ENCODE measurements around the gene PRRG3. TPM values are rescaled to one million over a fixed set of nuclear protein-coding genes. Genes with fewer than 3 reads are reported as not detected.
A peak's percentile ranks its signal among the peaks of the same experiment; 100 is the strongest.

Gene PRRG3
- polyA plus RNA-seq, 1 donor (not counting 4 experiments of a cell fraction or from before 2014, with no cell fraction given), result not detected

DNA sequence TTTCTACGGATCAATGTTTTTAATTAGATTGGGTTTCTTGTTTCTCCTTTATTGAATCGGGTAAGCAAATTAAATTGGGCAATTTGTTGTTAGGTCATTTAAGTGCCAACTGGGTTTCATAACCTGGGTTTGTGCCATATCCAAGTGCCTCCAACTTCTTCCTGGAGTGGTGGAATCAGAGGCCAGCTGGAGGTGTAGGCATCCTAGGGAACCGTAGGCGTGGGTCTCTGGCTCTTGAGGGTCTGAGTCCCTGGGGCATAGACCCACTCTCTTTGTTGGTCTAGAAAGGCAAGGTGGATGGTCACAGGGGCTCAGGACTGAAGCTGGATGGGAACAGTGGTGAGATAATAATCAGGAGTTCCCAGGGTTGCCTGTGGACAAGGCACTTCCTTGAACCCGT, 57.6 kb downstream of the PRRG3 start:
- peaks cover 4% of the 10 kb centered on the region for H3K4me1 ChIP-seq (ENCODE audit: control insufficient read depth, extremely low read depth, insufficient read depth, low read length)
- H3K9me3 ChIP-seq (ENCODE audit: control insufficient read depth, low read depth, low read length), result peaks cover 2% of the 10 kb centered on the region
- H3K27me3 ChIP-seq (ENCODE audit: control insufficient read depth, extremely low read depth, insufficient read depth, low read length), result no peaks in the 10 kb centered on the region
- no peaks in the 10 kb centered on the region for H4K20me1 ChIP-seq (ENCODE audit: control insufficient read depth, extremely low read depth, insufficient read depth, low read length)
- TF ChIP-seq EZH2 (IDR thresholded peaks at IDR 0.05; ENCODE audit: low read length), result no peak
- TF ChIP-seq, protein P1, sequence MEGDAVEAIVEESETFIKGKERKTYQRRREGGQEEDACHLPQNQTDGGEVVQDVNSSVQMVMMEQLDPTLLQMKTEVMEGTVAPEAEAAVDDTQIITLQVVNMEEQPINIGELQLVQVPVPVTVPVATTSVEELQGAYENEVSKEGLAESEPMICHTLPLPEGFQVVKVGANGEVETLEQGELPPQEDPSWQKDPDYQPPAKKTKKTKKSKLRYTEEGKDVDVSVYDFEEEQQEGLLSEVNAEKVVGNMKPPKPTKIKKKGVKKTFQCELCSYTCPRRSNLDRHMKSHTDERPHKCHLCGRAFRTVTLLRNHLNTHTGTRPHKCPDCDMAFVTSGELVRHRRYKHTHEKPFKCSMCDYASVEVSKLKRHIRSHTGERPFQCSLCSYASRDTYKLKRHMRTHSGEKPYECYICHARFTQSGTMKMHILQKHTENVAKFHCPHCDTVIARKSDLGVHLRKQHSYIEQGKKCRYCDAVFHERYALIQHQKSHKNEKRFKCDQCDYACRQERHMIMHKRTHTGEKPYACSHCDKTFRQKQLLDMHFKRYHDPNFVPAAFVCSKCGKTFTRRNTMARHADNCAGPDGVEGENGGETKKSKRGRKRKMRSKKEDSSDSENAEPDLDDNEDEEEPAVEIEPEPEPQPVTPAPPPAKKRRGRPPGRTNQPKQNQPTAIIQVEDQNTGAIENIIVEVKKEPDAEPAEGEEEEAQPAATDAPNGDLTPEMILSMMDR (optimal IDR thresholded peaks at IDR 0.05 in 1 of 3, IDR thresholded peaks at IDR 0.05 in 1 of 3, conservative IDR thresholded peaks at IDR 0.05 in 1 of 3; ENCODE audit: extremely low read depth in 1 of 3, insufficient read depth in 2 of 3, low read length in 3 of 3), result no peak
- DNase-seq (ENCODE audit: low read depth, low spot score) (no peak), FAIRE-seq (no peak)
- no peaks in the 10 kb centered on the region for H3K36me3 ChIP-seq (ENCODE audit: control insufficient read depth in 2 of 2, extremely low read depth in 1 of 2, insufficient read depth in 2 of 2, low read length in 2 of 2)
- no peak overlapping the region for H3K4me2 ChIP-seq (ENCODE audit: control insufficient read depth, extremely low read depth, insufficient read depth, low read depth, low read length)
- no peak overlapping the region for H2AFZ ChIP-seq (ENCODE audit: control insufficient read depth, low read length)
- dilution Hi-C loops (cut with MboI; ENCODE audit: extremely low pct_ligation_motif_present, low sequenced_read_pairs), result no loop called here
- H3K9ac ChIP-seq (ENCODE audit: control insufficient read depth, extremely low read depth, insufficient read depth, low read length), result no peak overlapping the region
- no peaks in the 10 kb centered on the region for H3K9me1 ChIP-seq (ENCODE audit: control insufficient read depth, extremely low read depth, insufficient read depth, low read length)
- no peaks in the 10 kb centered on the region for H3K79me2 ChIP-seq (ENCODE audit: control insufficient read depth, insufficient read depth, low read length)
- no peak overlapping the region for H3K27ac ChIP-seq (ENCODE audit: control insufficient read depth, insufficient read depth, low read length)
- H3K4me3 ChIP-seq (ENCODE audit: control insufficient read depth in 2 of 3, extremely low read depth in 1 of 3, insufficient read depth in 2 of 3, low read depth in 1 of 3, low read length in 3 of 3), result no peak overlapping the region

DNA sequence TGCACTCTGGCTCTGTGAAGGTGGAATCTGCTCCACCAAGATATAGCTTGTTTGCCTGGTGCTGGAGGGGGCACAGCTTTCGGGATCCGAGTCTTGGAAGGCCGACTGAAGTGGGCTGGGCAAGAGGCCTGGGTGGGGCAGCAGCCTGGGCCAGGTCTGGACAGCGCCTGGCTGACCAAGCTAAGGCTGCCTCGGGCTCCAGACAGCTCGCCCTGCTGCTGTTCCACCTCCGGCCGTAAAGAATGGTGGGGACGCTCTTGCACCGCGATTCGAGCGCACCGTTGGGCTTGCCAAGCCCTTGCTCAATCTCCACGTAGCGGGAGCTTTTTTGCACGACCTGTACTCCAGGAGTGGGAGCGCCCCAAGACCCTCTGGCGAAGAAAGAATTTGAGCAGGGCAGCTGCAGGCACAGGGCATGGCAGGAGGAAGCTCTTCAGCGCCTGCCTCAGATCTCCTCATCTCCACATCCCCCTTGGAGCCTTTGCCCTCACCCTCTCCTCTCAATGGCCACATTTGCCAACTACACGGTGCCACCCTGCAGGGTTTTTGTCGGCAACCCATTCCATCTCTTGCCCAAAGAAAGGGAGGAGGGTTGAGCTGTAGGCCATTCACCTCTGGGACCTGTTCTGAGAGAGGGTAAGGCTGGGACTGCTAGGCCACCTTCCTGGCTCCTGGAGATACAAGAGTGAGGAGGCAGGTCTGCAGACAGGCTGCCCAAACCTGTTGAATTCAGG, 58.2 kb downstream of the PRRG3 start:
- H3K4me3 ChIP-seq (ENCODE audit: control insufficient read depth in 2 of 3, extremely low read depth in 1 of 3, insufficient read depth in 2 of 3, low read depth in 1 of 3, low read length in 3 of 3), result no peak overlapping the region
- DNase-seq (ENCODE audit: low read depth, low spot score) (no peak), FAIRE-seq (no peak)
- no peaks in the 10 kb centered on the region for H3K27me3 ChIP-seq (ENCODE audit: control insufficient read depth, extremely low read depth, insufficient read depth, low read length)
- peaks cover 4% of the 10 kb centered on the region for H3K4me1 ChIP-seq (ENCODE audit: control insufficient read depth, extremely low read depth, insufficient read depth, low read length)
- H2AFZ ChIP-seq (ENCODE audit: control insufficient read depth, low read length), result no peak overlapping the region
- no peak overlapping the region for H3K9ac ChIP-seq (ENCODE audit: control insufficient read depth, extremely low read depth, insufficient read depth, low read length)
- no peaks in the 10 kb centered on the region for H3K9me1 ChIP-seq (ENCODE audit: control insufficient read depth, extremely low read depth, insufficient read depth, low read length)
- H3K79me2 ChIP-seq (ENCODE audit: control insufficient read depth, insufficient read depth, low read length), result no peaks in the 10 kb centered on the region
- H4K20me1 ChIP-seq (ENCODE audit: control insufficient read depth, extremely low read depth, insufficient read depth, low read length), result no peaks in the 10 kb centered on the region
- peak overlapping the region; percentile 43 for H3K4me2 ChIP-seq (ENCODE audit: control insufficient read depth, extremely low read depth, insufficient read depth, low read depth, low read length)
- no peak overlapping the region for H3K27ac ChIP-seq (ENCODE audit: control insufficient read depth, insufficient read depth, low read length)
- H3K9me3 ChIP-seq (ENCODE audit: control insufficient read depth, low read depth, low read length), result peaks cover 2% of the 10 kb centered on the region
- TF ChIP-seq EZH2 (IDR thresholded peaks at IDR 0.05; ENCODE audit: low read length), result no peak
- TF ChIP-seq, protein P1 (optimal IDR thresholded peaks at IDR 0.05 in 1 of 3, IDR thresholded peaks at IDR 0.05 in 1 of 3, conservative IDR thresholded peaks at IDR 0.05 in 1 of 3; ENCODE audit: extremely low read depth in 1 of 3, insufficient read depth in 2 of 3, low read length in 3 of 3), result peak; percentile 72 to 94 (median 93)
- dilution Hi-C loops (cut with MboI; ENCODE audit: extremely low pct_ligation_motif_present, low sequenced_read_pairs), result no loop called here
- no peaks in the 10 kb centered on the region for H3K36me3 ChIP-seq (ENCODE audit: control insufficient read depth in 2 of 2, extremely low read depth in 1 of 2, insufficient read depth in 2 of 2, low read length in 2 of 2)

Measured in keratinocyte (primary cell).